ENCODE data around the gene LDB1. TPM values are rescaled to one million over a fixed set of nuclear protein-coding genes. Genes with fewer than 3 reads are reported as not detected.

LDB1 gene
- total and polyA plus RNA-seq, 10 of the 15 experiments (the other 5 are each of a cell fraction or from before 2014, with no cell fraction given) = 1.7 to 71.5 (median 36.9) TPM

DNA sequence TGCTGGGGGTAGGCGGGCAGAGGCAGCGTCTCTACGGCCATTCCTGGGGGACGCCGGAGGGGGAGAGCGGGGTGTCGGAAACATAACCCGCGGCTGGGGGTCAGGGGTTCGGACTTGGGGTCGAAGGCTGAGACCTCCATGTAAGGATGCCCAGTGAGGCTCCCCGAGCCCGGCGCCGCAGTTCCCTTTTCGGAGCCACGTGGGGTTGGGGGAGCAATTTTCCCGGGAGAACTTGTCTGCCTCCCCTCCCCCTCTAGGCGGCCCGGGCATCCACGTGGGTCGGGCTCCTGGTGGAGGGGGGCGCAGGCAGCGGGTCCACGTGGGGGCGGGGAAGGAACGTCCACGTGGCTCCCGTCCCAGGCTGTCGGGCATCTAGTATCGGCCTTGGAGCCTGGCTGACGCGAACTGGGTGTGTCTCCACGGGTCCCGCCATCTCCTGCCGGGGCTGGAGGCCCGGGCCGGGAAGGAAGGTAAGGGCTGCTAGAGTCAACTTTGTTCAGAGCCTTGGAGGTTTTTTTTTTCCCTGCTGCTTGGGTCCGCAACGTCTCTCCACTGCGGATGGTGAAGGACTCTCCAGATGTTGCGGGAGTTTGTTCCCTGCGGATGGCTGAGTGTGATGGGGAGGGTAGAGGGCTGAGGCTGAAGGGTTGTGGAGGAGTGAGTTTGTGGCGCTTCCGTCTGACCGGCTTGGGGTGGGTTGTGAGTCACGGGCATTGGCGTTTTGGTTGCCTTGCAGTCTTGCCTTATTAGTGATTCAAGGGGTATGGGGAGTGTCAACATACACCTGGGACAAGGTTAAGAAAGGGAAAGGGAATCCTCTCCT, 13.4 kb upstream of the LDB1 start (continued):
- TF ChIP-seq SIX5 (IDR thresholded peaks at IDR 0.05; ENCODE audit: low read depth, low read length, severe bottlenecking) (no peak), HCFC1 (IDR thresholded peaks at IDR 0.05; ENCODE audit: low read length) (no peak), JUND (IDR thresholded peaks at IDR 0.05; ENCODE audit: low read depth, low read length) (no peak), PAX5 (IDR thresholded peaks at IDR 0.05; ENCODE audit: borderline replicate concordance, low read depth, low read length) (no peak), JUNB (IDR thresholded peaks at IDR 0.05) (no peak), KDM1A (IDR thresholded peaks at IDR 0.05; ENCODE audit: borderline replicate concordance) (no peak), ATF7 (IDR thresholded peaks at IDR 0.05; ENCODE audit: low read depth) (no peak), SMC3 (IDR thresholded peaks at IDR 0.05; ENCODE audit: borderline replicate concordance, low read length) (no peak), ZSCAN29 (IDR thresholded peaks at IDR 0.05) (peak; percentile 29; the same call in 1 of the 2 replicates), RBBP5 (conservative IDR thresholded peaks at IDR 0.05) (no peak), IRF4 (IDR thresholded peaks at IDR 0.05; ENCODE audit: low read depth, low read length) (no peak), SMAD5 (IDR thresholded peaks at IDR 0.05; ENCODE audit: low read depth) (no peak), MEF2A (IDR thresholded peaks at IDR 0.05; ENCODE audit: insufficient read depth, low read depth, low read length) (no peak), EGR1 (IDR thresholded peaks at IDR 0.05; ENCODE audit: borderline replicate concordance in 1 of 2, low read depth in 2 of 2, low read length in 2 of 2) (no peak), BMI1 (IDR thresholded peaks at IDR 0.05; ENCODE audit: borderline replicate concordance) (no peak), BACH1 (IDR thresholded peaks at IDR 0.05; ENCODE audit: borderline replicate concordance) (no peak)
- TF ChIP-seq, protein P1, sequence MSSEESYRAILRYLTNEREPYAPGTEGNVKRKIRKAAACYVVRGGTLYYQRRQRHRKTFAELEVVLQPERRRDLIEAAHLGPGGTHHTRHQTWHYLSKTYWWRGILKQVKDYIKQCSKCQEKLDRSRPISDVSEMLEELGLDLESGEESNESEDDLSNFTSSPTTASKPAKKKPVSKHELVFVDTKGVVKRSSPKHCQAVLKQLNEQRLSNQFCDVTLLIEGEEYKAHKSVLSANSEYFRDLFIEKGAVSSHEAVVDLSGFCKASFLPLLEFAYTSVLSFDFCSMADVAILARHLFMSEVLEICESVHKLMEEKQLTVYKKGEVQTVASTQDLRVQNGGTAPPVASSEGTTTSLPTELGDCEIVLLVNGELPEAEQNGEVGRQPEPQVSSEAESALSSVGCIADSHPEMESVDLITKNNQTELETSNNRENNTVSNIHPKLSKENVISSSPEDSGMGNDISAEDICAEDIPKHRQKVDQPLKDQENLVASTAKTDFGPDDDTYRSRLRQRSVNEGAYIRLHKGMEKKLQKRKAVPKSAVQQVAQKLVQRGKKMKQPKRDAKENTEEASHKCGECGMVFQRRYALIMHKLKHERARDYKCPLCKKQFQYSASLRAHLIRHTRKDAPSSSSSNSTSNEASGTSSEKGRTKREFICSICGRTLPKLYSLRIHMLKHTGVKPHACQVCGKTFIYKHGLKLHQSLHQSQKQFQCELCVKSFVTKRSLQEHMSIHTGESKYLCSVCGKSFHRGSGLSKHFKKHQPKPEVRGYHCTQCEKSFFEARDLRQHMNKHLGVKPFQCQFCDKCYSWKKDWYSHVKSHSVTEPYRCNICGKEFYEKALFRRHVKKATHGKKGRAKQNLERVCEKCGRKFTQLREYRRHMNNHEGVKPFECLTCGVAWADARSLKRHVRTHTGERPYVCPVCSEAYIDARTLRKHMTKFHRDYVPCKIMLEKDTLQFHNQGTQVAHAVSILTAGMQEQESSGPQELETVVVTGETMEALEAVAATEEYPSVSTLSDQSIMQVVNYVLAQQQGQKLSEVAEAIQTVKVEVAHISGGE (CRISPR knock-in tag; IDR thresholded peaks at IDR 0.05) = no peak
- TF ChIP-seq, protein P2, sequence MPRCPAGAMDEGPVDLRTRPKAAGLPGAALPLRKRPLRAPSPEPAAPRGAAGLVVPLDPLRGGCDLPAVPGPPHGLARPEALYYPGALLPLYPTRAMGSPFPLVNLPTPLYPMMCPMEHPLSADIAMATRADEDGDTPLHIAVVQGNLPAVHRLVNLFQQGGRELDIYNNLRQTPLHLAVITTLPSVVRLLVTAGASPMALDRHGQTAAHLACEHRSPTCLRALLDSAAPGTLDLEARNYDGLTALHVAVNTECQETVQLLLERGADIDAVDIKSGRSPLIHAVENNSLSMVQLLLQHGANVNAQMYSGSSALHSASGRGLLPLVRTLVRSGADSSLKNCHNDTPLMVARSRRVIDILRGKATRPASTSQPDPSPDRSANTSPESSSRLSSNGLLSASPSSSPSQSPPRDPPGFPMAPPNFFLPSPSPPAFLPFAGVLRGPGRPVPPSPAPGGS (IDR thresholded peaks at IDR 0.05; ENCODE audit: borderline replicate concordance, insufficient read depth, low read depth, low read length, poor library complexity, severe bottlenecking) = no peak
- TF ChIP-seq, protein P3, sequence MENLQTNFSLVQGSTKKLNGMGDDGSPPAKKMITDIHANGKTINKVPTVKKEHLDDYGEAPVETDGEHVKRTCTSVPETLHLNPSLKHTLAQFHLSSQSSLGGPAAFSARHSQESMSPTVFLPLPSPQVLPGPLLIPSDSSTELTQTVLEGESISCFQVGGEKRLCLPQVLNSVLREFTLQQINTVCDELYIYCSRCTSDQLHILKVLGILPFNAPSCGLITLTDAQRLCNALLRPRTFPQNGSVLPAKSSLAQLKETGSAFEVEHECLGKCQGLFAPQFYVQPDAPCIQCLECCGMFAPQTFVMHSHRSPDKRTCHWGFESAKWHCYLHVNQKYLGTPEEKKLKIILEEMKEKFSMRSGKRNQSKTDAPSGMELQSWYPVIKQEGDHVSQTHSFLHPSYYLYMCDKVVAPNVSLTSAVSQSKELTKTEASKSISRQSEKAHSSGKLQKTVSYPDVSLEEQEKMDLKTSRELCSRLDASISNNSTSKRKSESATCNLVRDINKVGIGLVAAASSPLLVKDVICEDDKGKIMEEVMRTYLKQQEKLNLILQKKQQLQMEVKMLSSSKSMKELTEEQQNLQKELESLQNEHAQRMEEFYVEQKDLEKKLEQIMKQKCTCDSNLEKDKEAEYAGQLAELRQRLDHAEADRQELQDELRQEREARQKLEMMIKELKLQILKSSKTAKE (IDR thresholded peaks at IDR 0.05; ENCODE audit: low read depth, poor library complexity, severe bottlenecking) = no peak
- TF ChIP-seq, protein P4, sequence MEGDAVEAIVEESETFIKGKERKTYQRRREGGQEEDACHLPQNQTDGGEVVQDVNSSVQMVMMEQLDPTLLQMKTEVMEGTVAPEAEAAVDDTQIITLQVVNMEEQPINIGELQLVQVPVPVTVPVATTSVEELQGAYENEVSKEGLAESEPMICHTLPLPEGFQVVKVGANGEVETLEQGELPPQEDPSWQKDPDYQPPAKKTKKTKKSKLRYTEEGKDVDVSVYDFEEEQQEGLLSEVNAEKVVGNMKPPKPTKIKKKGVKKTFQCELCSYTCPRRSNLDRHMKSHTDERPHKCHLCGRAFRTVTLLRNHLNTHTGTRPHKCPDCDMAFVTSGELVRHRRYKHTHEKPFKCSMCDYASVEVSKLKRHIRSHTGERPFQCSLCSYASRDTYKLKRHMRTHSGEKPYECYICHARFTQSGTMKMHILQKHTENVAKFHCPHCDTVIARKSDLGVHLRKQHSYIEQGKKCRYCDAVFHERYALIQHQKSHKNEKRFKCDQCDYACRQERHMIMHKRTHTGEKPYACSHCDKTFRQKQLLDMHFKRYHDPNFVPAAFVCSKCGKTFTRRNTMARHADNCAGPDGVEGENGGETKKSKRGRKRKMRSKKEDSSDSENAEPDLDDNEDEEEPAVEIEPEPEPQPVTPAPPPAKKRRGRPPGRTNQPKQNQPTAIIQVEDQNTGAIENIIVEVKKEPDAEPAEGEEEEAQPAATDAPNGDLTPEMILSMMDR (IDR thresholded peaks at IDR 0.05 in 2 of 3, conservative IDR thresholded peaks at IDR 0.05 in 1 of 3; ENCODE audit: control insufficient read depth in 2 of 3, extremely low read depth in 1 of 3, insufficient read depth in 1 of 3, low read depth in 3 of 3, low read length in 3 of 3) = no peak

Data from GM12878 (cell line).